GM23248 (cell line): ENCODE measurements around the gene SMPD3. TPM values are rescaled to one million over a fixed set of nuclear protein-coding genes. Genes with fewer than 3 reads are reported as not detected.

ENCODE experiments used
- DNase-seq: peaks from one replicate; pipeline ENCODE4 v3.0.0-alpha.2; 2015
- H2AFZ ChIP-seq: fragments of 200-600 bp; sonication (generic); 2 replicates; pipeline ENCODE4 v1.6.1; 2016; ENCODE audit warnings: antibody characterized with exemption
- H3F3A ChIP-seq: fragments of 200-600 bp; sonication (generic); 2 replicates; pipeline ENCODE4 v1.6.1; 2016; ENCODE audit warnings: mild to moderate bottlenecking, antibody characterized with exemption, mixed run types; ENCODE audit not compliant: insufficient read depth
- H3K27ac ChIP-seq: fragments of 200-600 bp; sonication (generic); 2 replicates; pipeline ENCODE4 v1.5.1; 2016; ENCODE audit warnings: mild to moderate bottlenecking
- H3K27me3 ChIP-seq: fragments of 200-600 bp; sonication (generic); replicated peaks from 2 replicates; pipeline ENCODE4 v1.6.1; 2016; ENCODE audit warnings: mild to moderate bottlenecking; ENCODE audit not compliant: insufficient read depth
- H3K36me3 ChIP-seq: fragments of 200-600 bp; sonication (generic); 2 replicates; pipeline ENCODE4 v1.6.1; 2016; ENCODE audit warnings: low read depth, mild to moderate bottlenecking
- H3K4me1 ChIP-seq: fragments of 200-600 bp; sonication (generic); 2 replicates; pipeline ENCODE4 v1.6.1; 2016; ENCODE audit warnings: mild to moderate bottlenecking; ENCODE audit not compliant: insufficient read depth
- H3K4me2 ChIP-seq: fragments of 200-600 bp; sonication (generic); one replicate; pipeline ENCODE4 v1.6.1; 2016; ENCODE audit warnings: mild to moderate bottlenecking; ENCODE audit not compliant: unreplicated experiment
- H3K4me3 ChIP-seq: fragments of 200-600 bp; sonication (generic); 2 replicates; pipeline ENCODE4 v1.5.1; 2016; ENCODE audit warnings: mild to moderate bottlenecking
- H3K79me2 ChIP-seq: fragments of 200-600 bp; sonication (generic); 2 replicates; pipeline ENCODE4 v1.6.1; 2016; ENCODE audit warnings: mild to moderate bottlenecking; ENCODE audit not compliant: insufficient read depth
- H3K9ac ChIP-seq: fragments of 200-600 bp; sonication (generic); 2 replicates; pipeline ENCODE4 v1.6.1; 2016; ENCODE audit warnings: mild to moderate bottlenecking
- H3K9me2 ChIP-seq: fragments of 200-600 bp; sonication (generic); 2 replicates; pipeline ENCODE4 v1.6.1; 2016; ENCODE audit warnings: mixed run types, mild to moderate bottlenecking, moderate library complexity; ENCODE audit not compliant: insufficient read depth
- H3K9me3 ChIP-seq: fragments of 200-600 bp; sonication (generic); one replicate; pipeline ENCODE4 v1.6.1; 2017; ENCODE audit warnings: low read depth
- H4K20me1 ChIP-seq: fragments of 200-600 bp; sonication (generic); 2 replicates; pipeline ENCODE4 v1.6.0; 2016; ENCODE audit not compliant: insufficient read depth
- EZH2 ChIP-seq: fragments of 200-600 bp; sonication (generic); IDR thresholded peaks from 2 replicates; pipeline ENCODE4 v1.6.1; 2018; ENCODE audit warnings: antibody characterized with exemption, mild to moderate bottlenecking; ENCODE audit not compliant: insufficient read depth, poor library complexity, severe bottlenecking
- EZH2phosphoT487 ChIP-seq: fragments of 200-600 bp; sonication (generic); IDR thresholded peaks from 2 replicates; pipeline ENCODE4 v1.6.1; 2018; ENCODE audit warnings: antibody characterized with exemption, moderate library complexity, mild to moderate bottlenecking, low read depth; ENCODE audit not compliant: insufficient read depth
- WGBS, 2 experiments: methylation state at CpG; one replicate each; pipeline ENCODE4 v1.1.6; 2015 to 2017; ENCODE audit warnings: low lambda C conversion rate in 2 of 2, low coverage in 1 of 2; ENCODE audit errors: missing lambda C conversion rate in 2 of 2; 5-methylcytosine and 5-hydroxymethylcytosine counted together
- in situ Hi-C: fragments of 300-500 bp; cut with MboI; formaldehyde crosslinking; loops from 2 replicates; pipeline ENCODE4 v1.15.0; 2020
- polyA plus RNA-seq: library from polyadenylated mRNA; unstranded; fragments of >200 nt; fragmentation: Nextera tagmentation; extraction: Ambion mirVana; gene quantifications from 2 replicates; pipeline ENCODE4 v1.2.1, GENCODE V29; 2016
- total RNA-seq: library from RNA; depleted of rRNA; stranded (reverse); fragments of >200 nt; shearing (Covaris generic); gene quantifications from 2 replicates; pipeline ENCODE4 v1.2.3, GENCODE V29; 2014

The SMPD3 gene
- total and polyA plus RNA-seq, 2 experiments from 2014 or later, result 0.24 to 0.32 TPM

- H3K79me2 ChIP-seq, result no peaks in the 10 kb centered on the region
- H3K27ac ChIP-seq, result no peak overlapping the region
- no peaks in the 10 kb centered on the region for H3K27me3 ChIP-seq
- H3K4me2 ChIP-seq, result no peak overlapping the region
- H3K4me1 ChIP-seq, result no peaks in the 10 kb centered on the region
- WGBS, 2 experiments, result 93 to 96% methylated on average over 11 of the region's 11 CpGs
- H2AFZ ChIP-seq, result no peak overlapping the region
- H3K9me3 ChIP-seq, result no peaks in the 10 kb centered on the region
- in situ Hi-C loops, result no loop called here
- no peak for DNase-seq
- H3K4me3 ChIP-seq, result no peak overlapping the region
- no peak for TF ChIP-seq EZH2phosphoT487
- TF ChIP-seq EZH2, result no peak
- H4K20me1 ChIP-seq, result no peaks in the 10 kb centered on the region
- H3K36me3 ChIP-seq, result no peaks in the 10 kb centered on the region
- no peak overlapping the region for H3K9ac ChIP-seq
- no peaks in the 10 kb centered on the region for H3K9me2 ChIP-seq
- H3F3A ChIP-seq, result 0 out of 2 replicates have a peak, but pooled peaks cover 3% of the 10 kb centered on the region
Measured at GRCh38 chr16:68357923-68358322, 90.4 kb downstream of the SMPD3 start.

DNA sequence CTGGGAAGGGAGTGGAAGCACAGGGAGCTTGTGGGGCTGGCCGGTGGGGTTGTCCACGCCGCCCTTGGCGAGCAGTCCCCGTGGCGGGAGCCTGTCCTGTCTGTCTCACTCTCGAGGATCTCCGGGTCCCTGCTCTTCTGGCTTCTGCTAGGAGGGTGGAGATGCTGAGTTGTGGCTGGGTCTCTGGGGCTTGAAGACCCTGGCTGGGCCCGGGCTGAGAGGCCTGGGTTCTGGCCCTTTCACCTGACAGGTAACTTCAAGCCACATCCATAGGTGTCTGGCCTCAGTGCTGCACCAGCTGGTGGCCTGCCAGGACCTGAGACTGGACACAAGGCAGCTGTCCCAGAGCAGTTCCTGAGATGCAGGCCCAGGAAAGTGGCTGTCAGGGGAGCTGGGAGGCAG lies 90.8 kb downstream of the SMPD3 start:
- Histone ChIP-seq H3K4me2 (no peak overlapping the region), H3K9me3 (no peaks in the 10 kb centered on the region), H3K36me3 (no peaks in the 10 kb centered on the region), H2AFZ (no peak overlapping the region), H3K79me2 (no peaks in the 10 kb centered on the region), H3K9me2 (no peaks in the 10 kb centered on the region), H3F3A (0 out of 2 replicates have a peak, but pooled peaks cover under 1% of the 10 kb centered on the region), H3K9ac (no peak overlapping the region), H4K20me1 (no peaks in the 10 kb centered on the region), H3K27me3 (no peaks in the 10 kb centered on the region), H3K4me3 (no peak overlapping the region), H3K27ac (no peak overlapping the region), H3K4me1 (no peaks in the 10 kb centered on the region)
- TF ChIP-seq EZH2, result no peak
- TF ChIP-seq EZH2phosphoT487, result no peak
- DNase-seq, result no peak
- in situ Hi-C loops, result no loop called here
- 96 to 97% methylated on average over 8 to 9 of the region's 9 CpGs for WGBS, 2 experiments

DNA sequence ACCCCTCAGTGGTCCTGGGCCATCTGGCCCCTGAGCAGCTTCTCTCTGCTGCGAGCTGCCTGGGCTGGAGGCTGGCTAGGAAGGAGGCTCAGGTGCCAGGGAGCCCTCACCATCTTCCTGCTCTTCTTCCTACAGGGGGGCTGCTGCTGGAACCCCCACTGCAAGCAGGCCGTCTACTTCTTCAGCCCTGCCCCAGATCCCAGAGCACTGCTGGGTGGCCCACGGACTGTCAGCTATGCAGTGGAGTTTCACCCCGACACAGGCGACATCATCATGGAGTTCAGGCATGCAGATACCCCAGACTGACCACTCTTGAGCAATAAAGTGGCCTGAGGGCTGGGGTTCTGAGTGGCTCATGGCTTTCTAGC lies 91.4 kb downstream of the SMPD3 start:
- Histone ChIP-seq H3K79me2 (no peaks in the 10 kb centered on the region), H3K4me1 (no peaks in the 10 kb centered on the region), H4K20me1 (no peaks in the 10 kb centered on the region), H3K4me2 (no peak overlapping the region), H3K9ac (no peak overlapping the region), H3F3A (no peaks in the 10 kb centered on the region), H3K9me3 (no peaks in the 10 kb centered on the region), H3K4me3 (no peak overlapping the region), H3K27me3 (no peaks in the 10 kb centered on the region), H3K27ac (no peak overlapping the region), H3K36me3 (no peaks in the 10 kb centered on the region), H3K9me2 (no peaks in the 10 kb centered on the region), H2AFZ (no peak overlapping the region)
- WGBS, 2 experiments, result 87 to 95% methylated on average over 5 of the region's 5 CpGs
- in situ Hi-C loops, result no loop called here
- no peak for TF ChIP-seq EZH2
- no peak for TF ChIP-seq EZH2phosphoT487
- DNase-seq, result no peak

DNA sequence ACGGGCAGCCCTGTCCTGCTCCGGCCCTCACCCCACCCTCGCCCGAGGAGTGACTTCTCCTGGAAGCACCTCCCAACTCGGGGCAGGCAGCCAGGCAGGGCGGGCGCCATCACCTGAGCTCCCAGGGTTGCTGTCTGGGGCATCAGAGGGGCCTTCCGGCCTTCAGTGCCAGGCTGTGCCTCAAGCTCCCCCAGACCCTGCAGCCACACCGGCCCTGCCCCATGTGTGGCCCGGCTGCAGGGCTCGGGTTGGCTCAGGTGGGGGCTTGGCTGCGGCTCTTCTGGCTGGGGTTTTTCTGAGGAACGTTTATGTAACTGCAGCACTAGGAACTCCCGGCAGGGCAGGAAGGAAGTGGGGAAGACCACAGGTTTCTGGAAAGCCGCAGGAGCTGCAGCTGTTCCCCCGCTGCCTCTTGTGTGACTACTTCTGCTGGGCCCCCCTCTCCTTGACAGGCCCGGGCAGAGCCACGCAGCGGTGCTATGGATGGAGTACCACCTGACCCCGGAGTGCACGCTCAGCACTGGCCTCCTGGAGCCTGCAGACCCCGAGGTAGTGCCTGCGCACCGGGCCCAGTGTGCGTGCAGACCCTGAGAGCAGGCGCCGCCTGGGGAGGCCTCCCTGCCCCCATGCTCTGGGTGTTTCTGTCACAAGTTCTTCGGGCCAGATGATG lies 91.9 kb downstream of the SMPD3 start:
- TF ChIP-seq EZH2phosphoT487, result no peak
- TF ChIP-seq EZH2, result no peak
- H3K4me2 ChIP-seq, result no peak overlapping the region
- H3K27me3 ChIP-seq, result no peaks in the 10 kb centered on the region
- H3K9ac ChIP-seq, result no peak overlapping the region
- in situ Hi-C loops, result no loop called here
- H3K27ac ChIP-seq, result no peak overlapping the region
- no peak overlapping the region for H2AFZ ChIP-seq
- H3K36me3 ChIP-seq, result no peaks in the 10 kb centered on the region
- no peaks in the 10 kb centered on the region for H3F3A ChIP-seq
- H3K4me3 ChIP-seq, result no peak overlapping the region
- WGBS, 2 experiments, result 93 to 96% methylated on average over 27 to 28 of the region's 28 CpGs
- H4K20me1 ChIP-seq, result no peaks in the 10 kb centered on the region
- H3K79me2 ChIP-seq, result no peaks in the 10 kb centered on the region
- H3K4me1 ChIP-seq, result no peaks in the 10 kb centered on the region
- no peaks in the 10 kb centered on the region for H3K9me3 ChIP-seq
- H3K9me2 ChIP-seq, result no peaks in the 10 kb centered on the region
- no peak for DNase-seq
